Esophagus squamous epithelium (tissue), 5 donors: ENCODE results near the gene PHACTR1. TPM values are rescaled to one million over a fixed set of nuclear protein-coding genes. Genes with fewer than 3 reads are reported as not detected.

Experiments
- DNase-seq: peaks from one replicate; lab custom pipeline; 2025; lab: John Stamatoyannopoulos, UW
- H3K27ac ChIP-seq, 4 donors: fragments of 200-600 bp; sonication (generic); one replicate each; pipeline ENCODE4 v1.5.1; 2016 to 2019; ENCODE audit warnings: mild to moderate bottlenecking in 1 of 4
- H3K27me3 ChIP-seq, 4 donors: fragments of 200-600 bp; sonication (generic); 1 replicate in 3 of 4; 2 replicates in 1 of 4; pipeline versions ENCODE4 v1.5.1 to v1.6.0; 2017 to 2021; ENCODE audit warnings: antibody characterized with exemption in 1 of 4
- H3K36me3 ChIP-seq, 3 donors: fragments of 200-600 bp; sonication (generic); one replicate each; pipeline ENCODE4 v1.5.1; 2016 to 2019
- H3K4me1 ChIP-seq, 3 donors: fragments of 200-600 bp; sonication (generic); one replicate each; pipeline ENCODE4 v1.5.1; 2017 to 2019
- H3K4me3 ChIP-seq, 4 donors: fragments of 200-600 bp; sonication (generic); 1 replicate in 3 of 4; 2 replicates in 1 of 4; pipeline ENCODE4 v1.5.1; 2016 to 2019; ENCODE audit warnings: mild to moderate bottlenecking in 2 of 4, moderate library complexity in 1 of 4
- H3K9me3 ChIP-seq, 3 donors: fragments of 200-600 bp; sonication (generic); one replicate each; pipeline ENCODE4 v1.5.1; 2016 to 2019
- CTCF ChIP-seq, 6 experiments: fragments of 450-650 bp in 4 of 6; fragments of 200-600 bp in 2 of 6; sonication (generic) in 2 of 6; IDR thresholded peaks; one replicate each; pipeline ENCODE4 v1.5.1; 2016 to 2019; ENCODE audit warnings: antibody characterized with exemption in 6 of 6, mild to moderate bottlenecking in 4 of 6, moderate library complexity in 4 of 6
- POLR2A ChIP-seq, 4 donors: fragments of 450-650 bp; IDR thresholded peaks; one replicate each; pipeline ENCODE4 v1.6.1; 2017; ENCODE audit warnings: antibody characterized with exemption in 4 of 4, mild to moderate bottlenecking in 4 of 4, moderate library complexity in 3 of 4
- WGBS, 2 donors: methylation state at CpG; one replicate each; pipeline ENCODE4 v1.1.5; 2018; 5-methylcytosine and 5-hydroxymethylcytosine counted together
- intact Hi-C: fragments of 100-400 bp; cut with DNase I; formaldehyde crosslinking; loops from one replicate; pipeline ENCODE4 v1.15.0; 2022
- total RNA-seq, 4 donors: library from RNA; depleted of rRNA; stranded (reverse); fragments of >200 nt; gene quantifications; one replicate each; pipeline ENCODE4 v1.1.0, GENCODE V29; 2016
- donor health status: DM: yes; HTN: yes; CAD: no.

The PHACTR1 gene
- total RNA-seq, 4 donors from 2014 or later = 1.5 to 7.2 (median 4.5) TPM

- TF ChIP-seq CTCF (IDR thresholded peaks at IDR 0.05) = no peak
- TF ChIP-seq POLR2A (IDR thresholded peaks at IDR 0.05) = no peak
- Histone ChIP-seq H3K27me3 (peaks cover 0 to 30% (median 0%) of the 10 kb centered on the region in 4 donors), H3K4me3 (no peak overlapping the region), H3K4me1 (peaks cover 0 to 9% (median 0%) of the 10 kb centered on the region in 3 donors), H3K9me3 (peaks cover 0 to 7% (median 0%) of the 10 kb centered on the region in 3 donors), H3K27ac (no peak overlapping the region), H3K36me3 (no peaks in the 10 kb centered on the region)
- no peak for DNase-seq
- WGBS, 2 donors = 23 to 50% methylated on average over 1 of the region's 1 CpG
- intact Hi-C loops = loop anchor here (10.0 kb wide), 1 partner anchor 257 kb away; no protein-coding TSS in a partner anchor
Observed at GRCh38 chr6:12891595-12891994, 175.0 kb downstream of the PHACTR1 start.

GRCh38 chr6:12892151-12892550 lies 175.6 kb downstream of the PHACTR1 start:
- DNase-seq = no peak
- no peaks in the 10 kb centered on the region for H3K36me3 ChIP-seq
- peaks cover 0 to 9% (median 0%) of the 10 kb centered on the region in 3 donors for H3K4me1 ChIP-seq
- H3K27ac ChIP-seq = no peak overlapping the region
- intact Hi-C loops = loop anchor here (10.0 kb wide), 1 partner anchor 257 kb away; no protein-coding TSS in a partner anchor
- 69 to 73% methylated on average over 4 of the region's 4 CpGs for WGBS, 2 donors
- H3K27me3 ChIP-seq = peaks cover 0 to 30% (median 0%) of the 10 kb centered on the region in 4 donors
- no peak for TF ChIP-seq CTCF (IDR thresholded peaks at IDR 0.05)
- no peak for TF ChIP-seq POLR2A (IDR thresholded peaks at IDR 0.05)
- H3K4me3 ChIP-seq = no peak overlapping the region
- H3K9me3 ChIP-seq = peaks cover 0 to 7% (median 0%) of the 10 kb centered on the region in 3 donors

- intact Hi-C loops = loop anchor here (10.0 kb wide), 1 partner anchor 258 kb away; no protein-coding TSS in a partner anchor
- H3K4me3 ChIP-seq = no peak overlapping the region
- no peak for DNase-seq
- TF ChIP-seq CTCF (IDR thresholded peaks at IDR 0.05) (no peak), POLR2A (IDR thresholded peaks at IDR 0.05) (no peak)
- H3K9me3 ChIP-seq = peaks cover 0 to 7% (median 0%) of the 10 kb centered on the region in 3 donors
- peaks cover 0 to 28% (median 0%) of the 10 kb centered on the region in 4 donors for H3K27me3 ChIP-seq
- H3K4me1 ChIP-seq = peaks cover 0 to 9% (median 0%) of the 10 kb centered on the region in 3 donors
- 59 to 64% methylated on average over 4 of the region's 4 CpGs for WGBS, 2 donors
- no peaks in the 10 kb centered on the region for H3K36me3 ChIP-seq
- no peak overlapping the region for H3K27ac ChIP-seq
Observed at GRCh38 chr6:12893036-12893435, 176.5 kb downstream of the PHACTR1 start.

GRCh38 chr6:12895721-12896120 lies 179.2 kb downstream of the PHACTR1 start:
- DNase-seq = no peak
- H3K4me1 ChIP-seq = peaks cover 0 to 9% (median 0%) of the 10 kb centered on the region in 3 donors
- no peak for TF ChIP-seq POLR2A (IDR thresholded peaks at IDR 0.05)
- TF ChIP-seq CTCF (IDR thresholded peaks at IDR 0.05) = no peak
- H3K4me3 ChIP-seq = no peak overlapping the region
- peaks cover 0 to 7% (median 0%) of the 10 kb centered on the region in 3 donors for H3K9me3 ChIP-seq
- no peaks in the 10 kb centered on the region for H3K36me3 ChIP-seq
- H3K27ac ChIP-seq = no peak overlapping the region
- WGBS, 2 donors = 77 to 81% methylated on average over 3 of the region's 3 CpGs
- H3K27me3 ChIP-seq = peaks cover 0 to 42% (median 0%) of the 10 kb centered on the region in 4 donors
- intact Hi-C loops = loop anchor here (10.0 kb wide), 1 partner anchor 261 kb away; no protein-coding TSS in a partner anchor

- peaks cover 0 to 47% (median 0%) of the 10 kb centered on the region in 4 donors for H3K27me3 ChIP-seq
- peaks cover 0 to 9% (median 0%) of the 10 kb centered on the region in 3 donors for H3K4me1 ChIP-seq
- no peak overlapping the region for H3K4me3 ChIP-seq
- H3K27ac ChIP-seq = no peak overlapping the region
- TF ChIP-seq POLR2A (IDR thresholded peaks at IDR 0.05) (no peak), CTCF (IDR thresholded peaks at IDR 0.05) (no peak)
- peaks cover 0 to 6% (median 0%) of the 10 kb centered on the region in 3 donors for H3K9me3 ChIP-seq
- DNase-seq = no peak
- WGBS, 2 donors = 30 to 47% methylated on average over 7 of the region's 7 CpGs
- intact Hi-C loops = loop anchor here (10.0 kb wide), 1 partner anchor 261 kb away; no protein-coding TSS in a partner anchor
- H3K36me3 ChIP-seq = no peaks in the 10 kb centered on the region
Observed at GRCh38 chr6:12896208-12896733, 179.7 kb downstream of the PHACTR1 start.
